NT2/D1 (cell line): ENCODE measurements around the gene NUTM2F.
A peak's percentile ranks its signal among the peaks of the same experiment; 100 is the strongest.
"Not testable (repeated sequence)": the region's sequence is repeated elsewhere in the genome, so short reads cannot be mapped to it uniquely, and the experiment has no call there.

ENCODE experiments used
- DNase-seq: peaks from one replicate; pipeline ENCODE4 v3.0.0-alpha.2; 2011; ENCODE audit warnings: low read depth, low spot score
- H3K27me3 ChIP-seq: 2 replicates; pipeline ENCODE4 v1.6.0; 2011; ENCODE audit warnings: mild to moderate bottlenecking; ENCODE audit not compliant: insufficient read length, insufficient read depth
- H3K36me3 ChIP-seq: 2 replicates; pipeline ENCODE4 v1.6.1; 2011; ENCODE audit warnings: mild to moderate bottlenecking, low read length, mixed read lengths; ENCODE audit not compliant: insufficient read depth, insufficient read length
- H3K4me1 ChIP-seq: 2 replicates; pipeline ENCODE4 v1.5.1; 2011; ENCODE audit not compliant: insufficient read depth, insufficient read length
- H3K4me3 ChIP-seq: 2 replicates; pipeline ENCODE4 v1.5.1; 2011; ENCODE audit warnings: low read depth; ENCODE audit not compliant: insufficient read length
- H3K9ac ChIP-seq: 2 replicates; pipeline ENCODE4 v1.6.0; 2011; ENCODE audit warnings: low read depth; ENCODE audit not compliant: insufficient read length
- H3K9me3 ChIP-seq: 2 replicates; pipeline ENCODE4 v1.5.1; 2011; ENCODE audit warnings: mild to moderate bottlenecking, low read length; ENCODE audit not compliant: insufficient read depth

The NUTM2F gene

GRCh38 chr9:94328544-94328943 lies at the start of gene NUTM2F:
Gene NUTM2F, minus strand, starts transcription at chr9:94328644. Its CDS starts 21 bp downstream, at chr9:94328623.
- H3K4me1 ChIP-seq, H3K27me3 ChIP-seq, H3K4me3 ChIP-seq, H3K9me3 ChIP-seq, H3K9ac ChIP-seq, DNase-seq, H3K36me3 ChIP-seq: not testable (repeated sequence)

- not testable (repeated sequence) for H3K36me3 ChIP-seq, H3K4me1 ChIP-seq, DNase-seq, H3K9me3 ChIP-seq, H3K27me3 ChIP-seq
- Histone ChIP-seq H3K9ac (peak overlapping the region; percentile 24), H3K4me3 (peak overlapping the region; percentile 49)
Observed at GRCh38 chr9:94375197-94375596, 46.8 kb upstream of the NUTM2F start.

GRCh38 chr9:94374176-94375056 lies 46.0 kb upstream of the NUTM2F start:
- Histone ChIP-seq H3K4me3 (peak overlapping the region; percentile 49), H3K9ac (peak overlapping the region; percentile 57)
- H3K4me1 ChIP-seq, H3K9me3 ChIP-seq, H3K27me3 ChIP-seq, H3K36me3 ChIP-seq: not testable (repeated sequence)
- DNase-seq = peak; percentile 84

- not testable (repeated sequence) for H3K36me3 ChIP-seq, DNase-seq, H3K4me1 ChIP-seq, H3K27me3 ChIP-seq, H3K9ac ChIP-seq, H3K9me3 ChIP-seq
- H3K4me3 ChIP-seq = peak overlapping the region; percentile 24
Observed at GRCh38 chr9:94373779-94374175, 45.3 kb upstream of the NUTM2F start.

- not testable (repeated sequence) for H3K9ac ChIP-seq, DNase-seq, H3K9me3 ChIP-seq, H3K4me1 ChIP-seq, H3K36me3 ChIP-seq, H3K4me3 ChIP-seq, H3K27me3 ChIP-seq
Observed at GRCh38 chr9:94370266-94370665, 41.8 kb upstream of the NUTM2F start.

GRCh38 chr9:94364093-94364614 lies 35.7 kb upstream of the NUTM2F start:
- H3K4me1 ChIP-seq, DNase-seq, H3K9ac ChIP-seq, H3K9me3 ChIP-seq, H3K36me3 ChIP-seq, H3K27me3 ChIP-seq, H3K4me3 ChIP-seq: not testable (repeated sequence)

- H3K4me3 ChIP-seq, H3K27me3 ChIP-seq, H3K9ac ChIP-seq, H3K9me3 ChIP-seq, H3K36me3 ChIP-seq, H3K4me1 ChIP-seq, DNase-seq: not testable (repeated sequence)
Observed at GRCh38 chr9:94357158-94357557, 28.7 kb upstream of the NUTM2F start.

- not testable (repeated sequence) for H3K4me1 ChIP-seq, H3K4me3 ChIP-seq, DNase-seq, H3K36me3 ChIP-seq, H3K9me3 ChIP-seq, H3K9ac ChIP-seq, H3K27me3 ChIP-seq
Observed at GRCh38 chr9:94351901-94352723, 23.7 kb upstream of the NUTM2F start.

- H3K9me3 ChIP-seq, H3K27me3 ChIP-seq, H3K4me1 ChIP-seq, DNase-seq, H3K4me3 ChIP-seq, H3K36me3 ChIP-seq, H3K9ac ChIP-seq: not testable (repeated sequence)
Observed at GRCh38 chr9:94348754-94349153, 20.3 kb upstream of the NUTM2F start.

GRCh38 chr9:94347451-94347850 lies 19.0 kb upstream of the NUTM2F start:
- H3K36me3 ChIP-seq, H3K9ac ChIP-seq, H3K9me3 ChIP-seq, H3K4me3 ChIP-seq, H3K27me3 ChIP-seq, DNase-seq, H3K4me1 ChIP-seq: not testable (repeated sequence)

- not testable (repeated sequence) for H3K9ac ChIP-seq
Observed at GRCh38 chr9:94341703-94342102, 13.3 kb upstream of the NUTM2F start.

More at GRCh38 chr9:94341703-94342102, 13.3 kb upstream of the NUTM2F start:
- not testable (repeated sequence) for H3K36me3 ChIP-seq, H3K4me1 ChIP-seq, H3K27me3 ChIP-seq, H3K4me3 ChIP-seq, H3K9me3 ChIP-seq, DNase-seq
